Stimulated activated CD4-positive, alpha-beta T cell treated with anti-CD3 and anti-CD28 coated beads, Interleukin-15, amount 100 ng/mL, for 1 hour (primary cell): ENCODE results near the gene SULT1C2.
"Not testable (repeated sequence)": the region's sequence is repeated elsewhere in the genome, so short reads cannot be mapped to it uniquely, and the experiment has no call there.

ENCODE experiments used
- DNase-seq, 2 donors: peaks; one replicate each; pipeline ENCODE4 v3.0.0-alpha.2; 2020; ENCODE audit warnings: low read depth in 1 of 2, low spot score in 1 of 2

Gene SULT1C2

DNA sequence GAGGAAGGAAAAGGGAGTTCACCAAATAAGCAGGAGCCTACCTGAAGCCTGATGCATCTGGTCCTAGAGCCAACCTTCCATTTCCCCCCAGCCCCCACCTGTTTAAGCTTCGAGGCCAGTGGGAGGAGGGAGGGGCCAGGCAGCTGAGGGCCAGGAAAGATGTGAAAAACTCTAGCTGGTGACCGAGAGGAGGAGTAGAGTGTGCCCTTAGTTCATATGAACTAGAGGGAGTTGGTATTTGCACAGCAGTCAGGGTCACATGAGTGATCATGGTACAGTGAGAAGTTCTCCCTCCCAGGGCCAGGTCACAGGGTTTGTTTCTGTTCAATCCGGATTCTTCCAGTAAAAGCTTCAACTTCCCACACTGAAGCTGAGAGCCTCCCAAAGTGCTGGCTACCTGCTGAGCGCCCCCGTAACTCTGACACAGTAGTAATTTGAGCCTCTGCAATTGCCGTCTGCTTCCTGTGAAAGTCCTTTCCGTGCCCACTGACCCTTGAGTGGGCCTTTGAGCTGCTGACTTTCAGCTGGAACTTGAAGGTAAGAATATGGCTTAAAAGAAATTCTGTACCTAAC lies at the start of gene SULT1C2:
SULT1C2 (plus strand) TSS at position 362 of the 573 bp plus-strand sequence. CDS start 4,773 bp downstream, outside the sequence.
- DNase-seq = no peak

GRCh38 chr2:108239786-108240185 lies 48.9 kb upstream of the SULT1C2 start, which contains the start of gene SULT1C3:
TSS of gene SULT1C3 (plus strand) at chr2:108239968. CDS start at chr2:108247195, 7,227 bp downstream.
- DNase-seq = no peak

- no peak for DNase-seq
These were observed 47.7 kb upstream of the SULT1C2 start for GRCh38 chr2:108240966-108241365.

- DNase-seq = no peak
These were observed 45.1 kb upstream of the SULT1C2 start for GRCh38 chr2:108243566-108243965.

DNA sequence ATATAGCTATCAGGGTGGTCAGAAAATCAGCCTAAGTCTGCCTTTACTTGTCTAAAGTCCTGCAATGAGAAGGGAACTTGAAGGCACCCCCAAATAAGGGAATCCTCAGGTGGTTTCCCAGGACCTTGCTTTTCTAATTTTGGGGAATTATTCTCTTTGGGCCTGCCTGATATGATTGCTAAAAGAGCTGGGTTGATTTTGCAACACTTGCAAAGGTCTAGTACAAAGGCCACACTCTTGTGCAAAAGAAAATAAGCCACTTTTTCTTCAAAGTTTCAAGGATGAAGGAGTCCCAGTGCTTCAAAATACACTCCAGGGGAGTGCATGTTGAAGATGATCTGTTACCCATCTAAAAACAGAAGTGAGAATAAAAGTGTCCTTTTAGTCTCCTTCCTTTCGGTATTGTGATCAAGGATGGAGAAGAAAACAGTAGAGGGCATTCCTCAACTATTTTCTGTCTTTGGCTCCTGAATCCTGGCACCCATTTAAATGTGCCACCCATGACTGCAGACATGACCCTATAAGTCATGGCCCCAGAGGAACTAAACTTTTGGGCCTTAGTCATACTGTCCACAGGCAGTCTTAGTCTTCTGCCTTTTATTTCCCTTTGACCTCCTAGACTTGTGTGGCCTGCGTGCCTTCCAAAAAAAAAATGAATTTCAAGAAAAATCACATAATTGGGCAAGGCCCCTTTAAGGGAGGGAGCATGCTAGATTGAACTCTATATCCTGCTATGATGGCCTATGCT lies 43.9 kb upstream of the SULT1C2 start:
- no peak for DNase-seq

DNA sequence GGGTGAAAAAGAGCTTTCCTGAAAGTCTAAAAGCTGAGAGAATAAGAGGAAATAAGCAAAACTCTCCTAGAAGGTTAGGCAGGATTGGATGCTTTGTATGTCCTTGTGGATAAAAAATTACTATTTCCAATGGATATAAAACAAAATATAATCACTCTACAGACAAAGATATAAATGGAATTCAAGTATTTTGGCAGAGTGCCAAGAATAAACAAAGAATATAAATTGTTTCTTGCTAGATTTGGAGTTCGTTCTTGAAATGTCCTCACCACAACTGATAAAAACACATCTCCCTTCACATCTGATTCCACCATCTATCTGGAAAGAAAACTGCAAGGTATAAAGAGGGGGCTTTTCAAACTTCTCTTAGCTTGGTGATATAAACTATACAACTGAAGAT lies 35.6 kb upstream of the SULT1C2 start:
- no peak for DNase-seq

DNA sequence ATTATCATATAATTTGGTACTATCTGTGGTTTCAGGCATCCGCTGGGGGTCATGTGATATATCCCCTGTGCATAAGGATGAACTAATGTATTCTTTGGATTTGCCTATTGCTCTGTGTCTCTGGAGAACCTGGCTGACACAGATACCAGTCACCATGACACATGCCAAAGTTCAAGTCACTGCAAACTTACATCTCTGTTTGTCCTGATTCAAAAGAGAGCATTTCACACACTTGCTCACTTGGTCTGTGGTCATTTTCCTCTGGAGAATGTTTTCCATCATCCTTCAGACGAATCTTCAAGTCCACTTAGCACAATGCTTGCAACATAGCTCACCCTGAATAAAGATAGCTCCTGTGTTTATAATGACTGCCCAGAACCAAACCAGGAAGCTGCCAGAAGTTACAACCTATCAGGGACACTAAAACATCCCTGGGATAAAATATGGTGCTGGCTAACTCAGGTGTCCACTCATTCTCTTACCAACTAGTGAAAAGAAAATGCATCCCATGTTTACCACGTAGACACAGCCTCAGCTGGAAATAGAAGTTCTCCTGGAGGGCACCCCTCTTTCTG lies 30.9 kb upstream of the SULT1C2 start:
- DNase-seq = no peak

GRCh38 chr2:108260773-108261172 lies 27.9 kb upstream of the SULT1C2 start:
- no peak for DNase-seq

DNA sequence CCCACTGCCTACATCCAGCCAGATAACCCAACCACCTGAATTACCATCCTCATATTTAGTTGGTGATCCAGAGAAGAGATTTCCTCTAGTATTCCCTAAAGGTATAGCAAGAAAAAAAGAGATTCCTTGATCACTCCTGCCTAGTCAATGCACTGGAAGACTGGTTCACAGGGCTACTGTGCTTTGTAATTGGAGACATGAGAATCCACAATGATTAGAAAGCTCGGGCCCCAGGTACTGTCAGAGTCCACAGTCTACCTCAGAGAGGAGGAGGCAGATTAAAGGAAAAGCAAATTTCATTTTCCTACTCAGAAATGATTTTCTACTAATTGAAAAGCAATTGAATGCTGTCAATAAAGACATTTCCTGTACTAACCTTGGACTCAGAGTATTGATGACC lies 26.7 kb upstream of the SULT1C2 start:
- no peak for DNase-seq

- DNase-seq = no peak
These were observed 25.3 kb upstream of the SULT1C2 start for GRCh38 chr2:108263401-108263800.

DNA sequence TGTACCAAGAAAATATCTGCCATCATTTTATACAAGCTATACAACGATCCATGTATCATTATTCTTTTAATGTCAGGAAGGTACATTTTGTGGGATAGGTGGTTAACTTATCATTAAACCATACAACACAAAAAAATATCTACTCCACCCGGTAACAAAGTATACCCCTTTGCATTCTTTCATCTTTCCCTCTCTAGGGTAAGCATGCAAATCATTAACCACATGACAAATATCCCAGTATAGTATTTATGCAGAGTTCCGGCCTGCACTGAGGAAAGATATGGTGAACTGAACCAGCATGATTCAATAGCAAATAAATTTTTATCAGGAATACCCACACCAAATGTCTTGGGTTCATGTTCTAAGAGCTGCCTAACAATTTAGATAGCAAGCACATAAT lies 22.5 kb upstream of the SULT1C2 start:
- no peak for DNase-seq

DNA sequence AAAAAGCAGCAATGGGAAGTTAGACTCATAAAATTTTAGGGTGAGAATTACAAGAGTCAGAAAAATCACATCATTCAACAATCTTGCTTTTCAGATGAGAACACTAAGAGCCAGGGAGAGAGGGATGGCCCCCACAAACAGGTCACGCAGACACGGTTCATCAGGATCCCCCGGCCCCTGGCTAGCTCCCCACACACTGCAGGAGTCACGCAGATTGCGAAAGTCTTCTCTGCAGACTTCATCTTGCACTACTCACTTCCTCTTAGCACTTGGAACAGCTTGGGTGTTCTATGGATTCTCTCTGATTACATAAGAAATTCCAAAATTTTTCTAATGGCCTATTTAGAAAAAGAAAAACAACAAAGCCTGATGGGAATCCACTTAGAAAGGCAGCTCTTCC lies 21.6 kb upstream of the SULT1C2 start:
- no peak for DNase-seq

DNA sequence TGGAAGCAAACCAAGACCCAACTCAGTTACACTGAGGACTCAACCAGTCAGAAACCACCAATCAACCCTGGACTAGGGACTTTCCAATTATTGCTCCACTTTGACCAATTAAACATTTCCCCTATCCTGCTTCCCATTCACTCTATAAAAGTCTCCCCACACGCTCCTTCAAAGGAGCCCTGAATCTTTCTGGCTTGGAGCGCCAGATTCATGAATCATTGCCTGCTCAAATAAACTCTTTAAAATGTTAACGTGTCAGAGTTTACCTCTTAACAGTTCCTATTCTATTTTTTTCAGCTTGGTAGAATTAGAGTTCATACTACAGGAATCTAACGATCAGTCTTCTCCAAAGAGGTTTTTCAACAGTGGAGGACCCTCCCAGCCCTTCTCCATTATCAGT lies 20.7 kb upstream of the SULT1C2 start:
- no peak for DNase-seq

- no peak for DNase-seq
These were observed 18.3 kb upstream of the SULT1C2 start for GRCh38 chr2:108270346-108270745.

DNA sequence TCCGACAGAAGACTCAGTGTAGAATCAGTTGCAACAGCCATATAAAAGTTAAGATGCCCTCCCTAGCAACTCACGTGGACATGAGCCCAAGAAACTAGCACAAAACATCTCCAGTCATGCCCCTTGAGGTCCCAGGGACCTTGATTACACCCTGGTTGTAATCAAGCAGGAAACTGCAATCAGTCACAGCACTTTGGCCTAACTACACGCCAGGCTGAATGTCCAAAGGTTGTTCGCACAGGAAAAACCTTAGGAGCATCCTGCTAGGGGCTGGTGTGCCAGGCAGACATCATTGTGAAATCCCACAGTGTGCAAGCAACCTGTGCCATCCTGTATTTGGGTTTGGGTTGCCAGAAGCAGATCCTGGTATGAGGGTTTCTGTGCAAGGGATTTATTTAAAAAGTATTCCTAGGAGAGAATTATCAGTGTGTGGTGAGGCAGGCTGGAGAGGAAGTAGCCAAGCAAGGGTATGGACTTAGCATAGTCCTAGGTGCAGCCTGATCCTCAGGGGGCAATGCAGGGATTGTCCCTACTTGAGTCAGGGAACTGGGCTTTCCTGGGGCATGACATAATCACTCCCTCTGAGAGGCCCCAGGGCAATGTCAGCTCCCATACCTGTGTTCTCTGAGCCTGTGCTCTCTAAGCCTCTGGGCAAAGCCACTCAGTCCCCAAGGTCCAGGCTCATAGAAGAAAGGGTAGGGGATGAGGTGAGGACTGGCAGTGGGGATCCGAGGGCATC lies 17.8 kb upstream of the SULT1C2 start:
- DNase-seq = no peak

DNA sequence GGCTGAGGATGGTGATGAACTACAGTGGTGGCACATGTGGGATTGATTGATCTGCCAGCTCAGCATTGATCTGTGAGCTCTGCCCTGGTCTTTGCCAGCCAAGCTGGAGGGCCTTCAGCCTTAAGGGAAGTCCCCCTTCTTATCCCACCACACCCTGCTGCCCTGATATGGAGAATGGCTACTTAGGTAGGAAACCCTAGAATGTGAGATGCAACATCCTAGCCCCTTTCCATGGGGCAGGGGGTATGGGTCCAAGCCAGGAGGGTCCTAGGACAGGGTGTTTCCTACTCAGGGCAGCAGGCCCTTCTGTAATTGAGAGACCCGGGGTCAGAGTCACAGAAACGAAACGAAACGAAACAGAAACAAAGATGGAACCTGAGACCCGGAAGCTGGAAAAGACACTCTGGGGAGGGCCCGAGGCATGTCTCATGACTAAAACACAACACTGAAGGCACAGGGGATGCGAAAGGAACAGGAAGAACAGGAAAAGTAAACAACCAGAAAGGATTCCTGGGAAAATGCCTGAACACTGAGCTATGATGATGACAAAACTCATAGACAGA lies 16.9 kb upstream of the SULT1C2 start:
- no peak for DNase-seq

DNA sequence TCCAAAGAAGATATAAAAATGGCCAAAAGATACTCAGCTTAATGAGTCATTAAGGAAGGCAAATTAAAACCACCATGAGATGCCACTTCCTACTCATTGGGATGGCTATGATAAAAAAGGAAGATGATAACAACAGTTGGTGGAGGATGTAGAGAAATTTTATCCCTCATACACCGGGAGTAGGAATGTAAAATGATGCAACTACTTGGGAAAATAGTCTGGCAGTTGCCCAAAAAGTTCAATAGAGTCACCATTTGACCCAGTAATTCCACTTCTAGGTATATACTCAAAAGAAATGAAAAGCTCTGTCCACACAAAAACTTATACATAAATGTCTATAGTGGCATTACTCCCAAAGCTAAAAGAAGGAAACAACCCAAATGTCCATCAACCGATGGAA lies 10.1 kb upstream of the SULT1C2 start:
- no peak for DNase-seq

GRCh38 chr2:108279468-108279867 lies 9.2 kb upstream of the SULT1C2 start:
- DNase-seq = no peak

DNA sequence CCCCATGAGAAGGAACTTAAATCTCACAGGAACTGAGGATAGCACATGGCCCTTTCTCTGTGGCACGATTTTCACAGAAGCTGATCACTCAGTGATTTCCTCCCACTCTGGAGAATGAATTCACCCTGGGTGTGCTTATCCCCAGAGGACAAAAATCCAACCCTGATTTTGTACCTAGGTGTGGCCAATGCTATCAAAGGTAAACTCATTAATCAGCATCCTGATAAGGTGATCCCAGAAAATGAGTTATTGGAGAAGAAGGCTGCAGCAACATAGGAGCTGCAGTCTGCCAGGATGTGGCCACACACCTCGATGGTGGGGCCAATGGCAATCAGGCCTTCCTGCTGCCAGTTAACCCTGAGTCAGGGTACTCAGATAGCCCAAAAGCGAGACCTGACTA lies 8.2 kb upstream of the SULT1C2 start:
- DNase-seq = no peak

GRCh38 chr2:108284566-108284965 lies 4.1 kb upstream of the SULT1C2 start:
- not testable (repeated sequence) for DNase-seq

- no peak for DNase-seq
These were observed 3.1 kb upstream of the SULT1C2 start for GRCh38 chr2:108285616-108286015.

- DNase-seq = no peak
These were observed 1.5 kb upstream of the SULT1C2 start for GRCh38 chr2:108287169-108287568.
